Mammary epithelial cell (primary cell): ENCODE results near the gene TGFBRAP1.

Experiments
- CTCF ChIP-seq, 2 donors: IDR thresholded peaks in 1 of 2; conservative IDR thresholded peaks in 1 of 2; 2 replicates each; pipeline ENCODE4 v1.5.1; 2011 to 2012; ENCODE audit warnings: inconsistent platforms in 2 of 2, low read length in 2 of 2, mild to moderate bottlenecking in 2 of 2, control low read depth in 1 of 2, low read depth in 1 of 2; ENCODE audit not compliant: insufficient read depth in 1 of 2; ENCODE audit errors: extremely low read depth in 1 of 2
- EZH2 ChIP-seq: IDR thresholded peaks from 2 replicates; pipeline ENCODE4 v1.6.1; 2012; ENCODE audit warnings: low read length, inconsistent platforms, borderline replicate concordance

- TF ChIP-seq EZH2 (no peak), CTCF (conservative IDR thresholded peaks at IDR 0.05 in 1 of 2, IDR thresholded peaks at IDR 0.05 in 1 of 2; ENCODE audit: extremely low read depth in 1 of 2, insufficient read depth in 1 of 2, low read depth in 1 of 2, low read length in 2 of 2) (no peak)
These were observed 43.8 kb upstream of the TGFBRAP1 start for GRCh38 chr2:105373344-105373781.
